GM11168 (cell line): ENCODE results near the gene MNX1.

Experiments
- in situ Hi-C: fragments of 300-500 bp; cut with MboI; formaldehyde crosslinking; loops from one replicate; pipeline ENCODE4 v1.12.0; 2022; ENCODE audit warnings: low sequenced_read_pairs; ENCODE audit not compliant: unreplicated experiment

MNX1 gene

DNA sequence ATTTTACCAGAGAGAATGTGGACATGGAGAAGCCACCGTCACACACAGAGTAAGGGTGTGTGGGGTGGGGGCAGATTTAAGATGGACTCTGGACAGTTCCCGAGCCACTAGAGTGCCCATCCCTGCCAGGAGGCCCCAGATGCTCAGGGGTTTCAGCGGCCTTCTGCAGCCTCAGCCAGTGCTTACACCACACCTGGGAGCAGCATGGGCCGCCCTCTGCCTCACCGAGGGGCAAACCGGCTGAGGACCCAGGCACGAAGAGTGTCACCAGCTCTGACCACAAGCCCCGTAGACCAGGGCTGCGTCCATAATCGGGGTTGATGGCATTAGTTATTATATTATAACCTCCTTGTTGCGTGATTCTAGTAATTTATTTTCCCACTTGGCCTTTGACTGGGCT lies 6.7 kb upstream of the MNX1 start:
- in situ Hi-C loops = no loop called here

DNA sequence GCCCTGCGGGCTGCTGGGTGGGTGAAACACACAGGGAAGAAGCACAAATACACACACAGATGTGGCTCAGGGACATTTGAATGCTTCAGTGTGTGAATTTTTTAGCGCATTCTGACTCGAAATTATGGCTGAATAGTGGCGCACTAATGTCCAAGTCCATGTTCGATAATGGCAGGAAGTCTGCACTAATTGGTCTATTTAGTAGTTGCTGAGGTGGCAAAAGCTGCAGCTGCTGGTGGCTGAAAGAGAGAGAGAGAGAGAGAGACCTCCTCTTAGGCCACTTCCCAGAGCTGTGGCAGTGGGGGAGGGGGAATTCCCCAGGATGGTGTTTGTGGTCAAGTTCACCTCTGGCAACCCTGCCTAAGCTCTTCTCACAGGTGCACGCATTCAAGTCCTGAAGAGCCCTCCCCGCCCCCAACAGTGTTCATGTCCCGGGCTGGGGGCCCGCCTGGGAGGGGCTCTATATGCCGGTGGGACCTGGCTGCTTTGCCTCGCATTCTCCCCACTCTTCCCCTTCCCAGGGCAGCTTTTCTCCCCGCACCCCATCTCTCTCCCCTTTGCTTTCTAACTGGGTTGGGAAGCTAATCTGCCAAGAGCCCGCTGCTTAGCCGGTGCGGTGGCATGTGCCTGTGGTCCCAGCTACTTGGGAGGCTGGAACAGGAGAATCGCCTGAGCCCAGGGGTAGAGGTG lies 6.0 kb upstream of the MNX1 start:
- in situ Hi-C loops = no loop called here

GRCh38 chr7:157016024-157016351 lies 5.5 kb upstream of the MNX1 start:
- in situ Hi-C loops = no loop called here

GRCh38 chr7:157014635-157015555 lies 4.4 kb upstream of the MNX1 start:
- in situ Hi-C loops = no loop called here

DNA sequence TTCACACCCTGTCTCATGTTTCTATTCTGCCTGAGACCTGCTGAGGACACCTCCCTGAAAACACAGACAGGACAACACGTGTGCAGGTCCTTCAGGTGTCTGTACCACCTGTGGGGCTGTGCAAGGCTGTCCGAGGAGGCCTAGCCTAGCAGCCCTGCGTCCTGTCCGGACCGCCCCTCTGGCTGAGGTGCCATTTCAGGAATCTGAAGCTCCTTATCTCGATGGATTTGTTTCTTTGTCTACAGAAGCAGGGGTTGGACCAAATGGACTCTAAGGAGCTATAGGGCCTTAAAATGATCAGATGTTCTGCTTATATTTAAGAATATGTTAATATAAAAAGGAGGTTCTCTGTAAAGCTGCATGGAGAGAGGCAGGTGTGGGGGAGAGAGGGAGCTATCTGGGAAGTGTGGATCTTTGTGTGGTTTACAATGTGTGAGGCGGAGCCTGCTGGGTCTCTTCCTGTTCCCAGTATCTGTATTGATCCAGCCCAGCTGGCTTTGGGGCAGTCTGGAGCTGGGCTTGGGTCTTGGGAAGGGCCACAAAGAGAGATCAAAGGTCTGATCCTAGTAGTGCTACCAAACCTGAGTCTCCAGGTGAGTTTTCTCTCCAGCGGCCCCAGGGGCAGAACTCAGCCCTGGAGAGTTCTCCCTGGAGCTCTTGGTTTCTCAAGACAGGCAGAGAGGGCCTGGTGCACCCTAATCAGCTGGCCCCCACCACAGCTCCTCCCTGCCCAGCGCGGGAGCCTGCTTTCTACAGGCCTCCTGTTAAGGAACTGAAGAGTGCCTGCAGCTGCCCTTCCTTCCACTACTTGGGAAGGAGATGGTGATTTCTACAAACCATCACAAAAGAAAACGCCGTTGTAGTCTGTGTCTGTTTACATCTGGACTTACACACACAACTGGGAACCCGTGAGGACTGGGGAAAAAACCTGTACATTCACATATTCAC lies 3.4 kb upstream of the MNX1 start:
- in situ Hi-C loops = no loop called here

DNA sequence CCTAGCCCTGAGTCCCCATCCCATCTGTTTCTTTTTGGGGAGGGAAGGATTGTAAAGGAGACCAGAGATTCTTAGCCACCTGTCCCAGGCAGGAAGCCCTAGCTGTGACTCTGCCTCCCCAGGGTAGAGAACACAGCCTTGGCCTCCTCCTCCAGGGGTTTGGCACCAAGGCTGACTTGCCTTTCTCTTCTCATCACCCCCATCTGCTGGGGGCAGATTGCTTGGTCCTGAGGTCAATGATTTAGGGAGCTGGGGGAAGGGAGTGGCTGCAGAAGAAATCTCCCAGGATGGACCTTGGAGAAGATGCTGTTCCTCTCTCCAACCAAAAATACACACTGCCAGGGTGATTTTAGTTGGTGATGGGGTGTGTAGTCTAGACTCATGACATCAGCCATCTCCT lies 2.6 kb upstream of the MNX1 start:
- in situ Hi-C loops = no loop called here

GRCh38 chr7:157012113-157012547 lies 1.7 kb upstream of the MNX1 start:
- in situ Hi-C loops = no loop called here

GRCh38 chr7:157011333-157012112 lies 1.1 kb upstream of the MNX1 start:
- in situ Hi-C loops = no loop called here

- in situ Hi-C loops = no loop called here
Observed at GRCh38 chr7:157009778-157010587, 480 bp downstream of the MNX1 start.

- in situ Hi-C loops = no loop called here
Observed at GRCh38 chr7:157009170-157009777, 1.2 kb downstream of the MNX1 start.

GRCh38 chr7:157008206-157009169 lies 2.0 kb downstream of the MNX1 start:
- in situ Hi-C loops = no loop called here

- in situ Hi-C loops = no loop called here
Observed at GRCh38 chr7:157007470-157008066, 2.9 kb downstream of the MNX1 start.

DNA sequence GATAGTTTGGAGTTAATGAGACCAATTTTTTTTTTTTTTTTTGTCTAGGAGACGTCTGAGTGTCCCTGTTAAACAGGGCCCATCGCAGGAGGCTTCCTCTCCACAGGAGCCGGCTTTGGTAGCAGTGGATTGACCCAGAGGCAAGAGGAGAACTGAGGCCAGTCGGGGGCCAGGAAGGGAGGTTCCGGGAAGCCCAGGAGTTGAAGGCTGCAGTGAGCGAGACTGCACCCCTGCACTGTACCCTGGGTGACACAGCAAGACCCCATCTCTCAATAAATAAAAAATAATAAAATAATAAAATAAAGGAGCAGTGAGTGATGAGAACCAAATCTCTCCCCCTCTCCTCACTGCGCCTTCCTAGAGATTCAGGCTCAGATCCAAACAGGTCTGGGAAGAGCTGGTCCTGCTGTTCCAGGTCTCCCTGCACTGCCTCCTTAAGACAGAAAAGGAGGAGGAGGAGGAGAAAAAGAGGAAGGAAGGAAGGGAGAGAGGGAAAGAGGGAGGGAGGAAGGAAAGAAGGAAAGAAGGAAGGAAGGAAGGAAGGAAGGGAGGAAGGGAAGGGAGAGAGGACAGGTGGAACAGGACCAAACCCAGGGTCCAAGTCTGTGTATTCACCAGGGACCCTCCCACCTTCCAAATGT lies 3.5 kb downstream of the MNX1 start:
- in situ Hi-C loops = no loop called here

GRCh38 chr7:157006205-157006747 lies 4.2 kb downstream of the MNX1 start:
- in situ Hi-C loops = no loop called here

GRCh38 chr7:157005456-157006204 lies 4.8 kb downstream of the MNX1 start:
- in situ Hi-C loops = no loop called here
